HEK293 (cell line): ENCODE data around the gene SAMD14.

Source experiments
- KLF16 ChIP-seq: fragments of 450-650 bp; formaldehyde crosslinking; IDR thresholded peaks from 2 replicates; pipeline ENCODE4 v1.5.1; 2017; ENCODE audit warnings: missing biosample characterization, missing genetic modification characterization
- KLF7 ChIP-seq: fragments of 450-650 bp; formaldehyde crosslinking; IDR thresholded peaks from 2 replicates; pipeline ENCODE4 v1.5.1; 2016; ENCODE audit warnings: missing biosample characterization, missing genetic modification characterization, borderline replicate concordance
- KLF8 ChIP-seq: fragments of 450-650 bp; formaldehyde crosslinking; IDR thresholded peaks from 2 replicates; pipeline ENCODE4 v1.5.1; 2016; ENCODE audit warnings: missing biosample characterization, missing genetic modification characterization
- MZF1 ChIP-seq: fragments of 450-650 bp; formaldehyde crosslinking; IDR thresholded peaks from 2 replicates; pipeline ENCODE4 v1.5.1; 2017; ENCODE audit warnings: missing biosample characterization, missing genetic modification characterization, borderline replicate concordance
- PRDM10 ChIP-seq: fragments of 450-650 bp; formaldehyde crosslinking; IDR thresholded peaks from 2 replicates; pipeline ENCODE4 v1.5.1; 2016; ENCODE audit warnings: missing biosample characterization, missing genetic modification characterization
- PRDM2 ChIP-seq: fragments of 450-650 bp; formaldehyde crosslinking; IDR thresholded peaks from 2 replicates; pipeline ENCODE4 v1.5.1; 2016; ENCODE audit warnings: missing biosample characterization, missing genetic modification characterization, borderline replicate concordance
- REST ChIP-seq: fragments of 450-650 bp; formaldehyde crosslinking; IDR thresholded peaks from 2 replicates; pipeline ENCODE4 v1.5.1; 2016; ENCODE audit warnings: missing biosample characterization, missing genetic modification characterization
- SCRT2 ChIP-seq: fragments of 450-650 bp; formaldehyde crosslinking; IDR thresholded peaks from 2 replicates; pipeline ENCODE4 v1.5.1; 2016; ENCODE audit warnings: missing biosample characterization, missing genetic modification characterization
- SP2 ChIP-seq: fragments of 450-650 bp; formaldehyde crosslinking; IDR thresholded peaks from 2 replicates; pipeline ENCODE4 v1.5.1; 2016; ENCODE audit warnings: missing biosample characterization, missing genetic modification characterization
- ZBTB20 ChIP-seq: fragments of 450-650 bp; formaldehyde crosslinking; IDR thresholded peaks from 2 replicates; pipeline ENCODE4 v1.5.1; 2016; ENCODE audit warnings: missing biosample characterization, missing genetic modification characterization
- ZBTB8A ChIP-seq: fragments of 450-650 bp; formaldehyde crosslinking; IDR thresholded peaks from 2 replicates; pipeline ENCODE4 v1.5.1; 2016; ENCODE audit warnings: missing biosample characterization, missing genetic modification characterization
- ZNF324 ChIP-seq: fragments of 450-650 bp; formaldehyde crosslinking; IDR thresholded peaks from 2 replicates; pipeline ENCODE4 v1.5.1; 2016; ENCODE audit warnings: missing biosample characterization, missing genetic modification characterization
- ZNF366 ChIP-seq: fragments of 450-650 bp; formaldehyde crosslinking; conservative IDR thresholded peaks from 2 replicates; pipeline ENCODE4 v1.5.1; 2016; ENCODE audit warnings: missing biosample characterization, missing genetic modification characterization
- ZNF391 ChIP-seq: fragments of 450-650 bp; formaldehyde crosslinking; IDR thresholded peaks from 2 replicates; pipeline ENCODE4 v1.5.1; 2016; ENCODE audit warnings: low read depth, missing biosample characterization, missing genetic modification characterization, borderline replicate concordance
- ZNF398 ChIP-seq: fragments of 450-650 bp; formaldehyde crosslinking; IDR thresholded peaks from 2 replicates; pipeline ENCODE4 v1.5.1; 2017; ENCODE audit warnings: missing biosample characterization, missing genetic modification characterization
- ZNF423 ChIP-seq: fragments of 450-650 bp; formaldehyde crosslinking; IDR thresholded peaks from 2 replicates; pipeline ENCODE4 v1.5.1; 2016; ENCODE audit warnings: missing biosample characterization, missing genetic modification characterization
- ZNF549 ChIP-seq: fragments of 450-650 bp; IDR thresholded peaks from 2 replicates; pipeline ENCODE4 v1.5.1; 2018; ENCODE audit warnings: missing biosample characterization, missing genetic modification characterization, mild to moderate bottlenecking, inconsistent platforms, moderate library complexity
- ZNF621 ChIP-seq: fragments of 450-650 bp; formaldehyde crosslinking; IDR thresholded peaks from 2 replicates; pipeline ENCODE4 v1.5.1; 2017; ENCODE audit warnings: missing biosample characterization, missing genetic modification characterization
- ZNF76 ChIP-seq: fragments of 450-650 bp; formaldehyde crosslinking; IDR thresholded peaks from 2 replicates; pipeline ENCODE4; 2016; ENCODE audit warnings: low read depth, missing biosample characterization, missing genetic modification characterization, borderline replicate concordance
- ZSCAN16 ChIP-seq: fragments of 450-650 bp; formaldehyde crosslinking; IDR thresholded peaks from 2 replicates; pipeline ENCODE4 v1.5.1; 2016; ENCODE audit warnings: missing biosample characterization, missing genetic modification characterization
- ZSCAN30 ChIP-seq: fragments of 450-650 bp; IDR thresholded peaks from 2 replicates; pipeline ENCODE4 v1.5.1; 2018; ENCODE audit warnings: missing biosample characterization, mild to moderate bottlenecking, missing genetic modification characterization, moderate library complexity
- TF ChIP-seq, protein P1 (sequence below): fragments of 450-650 bp; formaldehyde crosslinking; IDR thresholded peaks from 2 replicates; pipeline ENCODE4 v1.5.1; 2016; ENCODE audit warnings: missing biosample characterization, missing genetic modification characterization

Gene SAMD14

GRCh38 chr17:50151937-50152547, 22.1 kb upstream of the SAMD14 start (continued):
- TF ChIP-seq REST (tag by site-specific recombination) (peak; percentile 54), ZNF366 (tag by site-specific recombination) (peak; percentile 99), ZNF621 (no peak), ZBTB8A (tag by site-specific recombination) (no peak; the same call in none of the 2 replicates), PRDM10 (tag by site-specific recombination) (peak; percentile 96), ZNF398 (peak; percentile 99), ZNF76 (peak; percentile 88), MZF1 (tag by site-specific recombination) (peak; percentile 76; the same call in 1 of the 2 replicates), ZBTB20 (tag by site-specific recombination) (peak; percentile 83), ZNF324 (tag by site-specific recombination) (peak; percentile 95), ZSCAN16 (0 out of 2 replicates have a peak, but pooled peaks have one; percentile 47), KLF16 (peak; percentile 92), ZSCAN30 (peak; percentile 66; the same call in 1 of the 2 replicates), SP2 (tag by site-specific recombination) (peak; percentile 83), KLF8 (tag by site-specific recombination) (peak; percentile 96), PRDM2 (tag by site-specific recombination) (no peak), ZNF391 (tag by site-specific recombination) (peak; percentile 64; the same call in 1 of the 2 replicates), ZNF549 (tag by site-specific recombination) (no peak), ZNF423 (tag by site-specific recombination) (no peak), SCRT2 (tag by site-specific recombination) (no peak), KLF7 (tag by site-specific recombination) (peak; percentile 79; the same call in 1 of the 2 replicates)
- TF ChIP-seq, protein P1, sequence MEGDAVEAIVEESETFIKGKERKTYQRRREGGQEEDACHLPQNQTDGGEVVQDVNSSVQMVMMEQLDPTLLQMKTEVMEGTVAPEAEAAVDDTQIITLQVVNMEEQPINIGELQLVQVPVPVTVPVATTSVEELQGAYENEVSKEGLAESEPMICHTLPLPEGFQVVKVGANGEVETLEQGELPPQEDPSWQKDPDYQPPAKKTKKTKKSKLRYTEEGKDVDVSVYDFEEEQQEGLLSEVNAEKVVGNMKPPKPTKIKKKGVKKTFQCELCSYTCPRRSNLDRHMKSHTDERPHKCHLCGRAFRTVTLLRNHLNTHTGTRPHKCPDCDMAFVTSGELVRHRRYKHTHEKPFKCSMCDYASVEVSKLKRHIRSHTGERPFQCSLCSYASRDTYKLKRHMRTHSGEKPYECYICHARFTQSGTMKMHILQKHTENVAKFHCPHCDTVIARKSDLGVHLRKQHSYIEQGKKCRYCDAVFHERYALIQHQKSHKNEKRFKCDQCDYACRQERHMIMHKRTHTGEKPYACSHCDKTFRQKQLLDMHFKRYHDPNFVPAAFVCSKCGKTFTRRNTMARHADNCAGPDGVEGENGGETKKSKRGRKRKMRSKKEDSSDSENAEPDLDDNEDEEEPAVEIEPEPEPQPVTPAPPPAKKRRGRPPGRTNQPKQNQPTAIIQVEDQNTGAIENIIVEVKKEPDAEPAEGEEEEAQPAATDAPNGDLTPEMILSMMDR (tag by site-specific recombination): no peak; the same call in 1 of the 2 replicates
